Cardiac muscle cell (in vitro differentiated cells and primary cell): ENCODE data around the gene LSM14B. TPM values are rescaled to one million over a fixed set of nuclear protein-coding genes. Genes with fewer than 3 reads are reported as not detected.

Experiments
- DNase-seq, 2 donors: peaks; one replicate each; pipeline versions ENCODE4 v3.0.0 to v3.0.0-alpha.2; 2010 to 2017; ENCODE audit warnings: low read depth in 1 of 2, low spot score in 1 of 2
- H3K27ac ChIP-seq: fragments of 200-600 bp; sonication (generic); 2 replicates; pipeline ENCODE4 v1.5.1; 2016
- H3K27me3 ChIP-seq: fragments of 200-600 bp; sonication (generic); 2 replicates; pipeline ENCODE4 v1.6.0; 2016; ENCODE audit warnings: control low read depth
- H3K36me3 ChIP-seq: fragments of 200-600 bp; sonication (generic); 2 replicates; pipeline ENCODE4 v1.5.1; 2016; ENCODE audit warnings: control low read depth
- H3K4me1 ChIP-seq: fragments of 200-600 bp; sonication (generic); 2 replicates; pipeline ENCODE4 v1.8.1; 2017; ENCODE audit warnings: low read depth, mild to moderate bottlenecking, mixed run types
- H3K4me3 ChIP-seq: fragments of 200-600 bp; sonication (generic); 2 replicates; pipeline ENCODE4 v1.5.1; 2016; ENCODE audit warnings: mild to moderate bottlenecking
- H3K9me3 ChIP-seq: fragments of 200-600 bp; sonication (generic); 2 replicates; pipeline ENCODE4 v1.5.1; 2017; ENCODE audit warnings: low read depth, mild to moderate bottlenecking, control low read depth
- polyA plus RNA-seq: library from polyadenylated mRNA; unstranded; fragments of >200 nt; fragmentation: Nextera tagmentation; extraction: Ambion mirVana; gene quantifications from 2 replicates; pipeline ENCODE4 v1.2.1, GENCODE V29; 2016
- total RNA-seq: library from RNA; depleted of rRNA; stranded (reverse); fragments of >200 nt; gene quantifications from 2 replicates; pipeline ENCODE4 v1.2.3, GENCODE V29; 2016
- TF ChIP-seq, protein P1 (sequence below): IDR thresholded peaks from 2 replicates; pipeline ENCODE4 v1.5.1; 2012; ENCODE audit warnings: low read depth, mild to moderate bottlenecking, low read length

LSM14B gene
- total and polyA plus RNA-seq, 2 experiments from 2014 or later, result 6.5 to 71.8 TPM

DNA sequence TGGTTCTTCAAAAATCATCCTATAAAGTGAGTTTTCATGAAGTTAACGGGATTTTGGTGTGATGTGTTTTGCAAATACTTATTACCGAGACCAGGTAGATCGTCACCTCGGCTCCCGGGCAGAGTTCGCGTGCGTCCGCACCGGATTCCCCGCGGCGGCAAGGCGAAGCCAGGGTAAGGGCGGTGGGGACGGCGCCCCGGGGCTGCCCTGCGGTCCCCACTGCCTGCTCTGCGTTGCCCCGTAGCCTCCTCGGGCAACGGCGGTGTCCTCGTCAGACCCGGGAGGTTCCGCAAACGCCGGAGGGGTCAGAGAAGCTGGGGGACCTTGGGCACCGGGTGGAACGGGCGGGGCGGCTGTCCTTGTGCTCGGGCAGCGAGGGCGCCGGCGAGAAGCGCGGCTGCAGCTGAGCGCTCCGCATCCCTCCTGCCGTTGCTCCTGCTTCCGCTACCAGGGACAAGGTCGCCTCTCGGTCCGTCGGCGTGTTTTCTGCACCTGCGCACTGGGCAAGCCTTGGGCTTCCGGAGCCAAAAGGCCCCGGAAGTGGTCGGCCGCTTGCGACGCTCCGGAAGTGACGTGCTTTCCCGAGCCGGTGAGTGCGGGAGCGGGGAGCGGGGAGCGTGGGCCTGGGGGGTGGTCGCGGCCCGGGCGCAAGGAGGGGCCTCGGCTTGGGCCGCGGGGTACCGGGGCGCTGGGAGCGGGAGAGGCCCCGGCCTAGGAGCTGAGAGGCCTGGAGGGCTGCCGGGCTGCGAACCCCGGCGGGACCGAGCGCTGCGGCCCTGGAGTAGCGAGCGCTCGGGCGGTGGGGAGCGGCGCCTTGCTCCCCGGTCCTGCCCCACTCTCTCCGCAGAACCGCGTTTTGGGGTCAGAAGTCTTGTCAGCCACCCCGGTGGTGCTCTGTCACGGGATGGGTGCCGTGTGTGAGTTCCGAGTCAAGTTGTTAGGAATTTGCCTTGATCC is 60.5 kb downstream of the LSM14B start, which contains the start of gene MTG2:
Gene MTG2, plus strand, starts transcription at position 560 of the 957 bp plus-strand sequence. CDS start 10,393 bp downstream, outside the sequence.
- Histone ChIP-seq H3K27ac (peak within 1 kb of the TSS; percentile 90), H3K27me3 (no peaks in the 10 kb centered on the region), H3K9me3 (no peaks in the 10 kb centered on the region), H3K36me3 (peaks cover 7% of the 10 kb centered on the region), H3K4me3 (peak within 1 kb of the TSS; percentile 54), H3K4me1 (peaks cover 17% of the 10 kb centered on the region)
- TF ChIP-seq, protein P1, sequence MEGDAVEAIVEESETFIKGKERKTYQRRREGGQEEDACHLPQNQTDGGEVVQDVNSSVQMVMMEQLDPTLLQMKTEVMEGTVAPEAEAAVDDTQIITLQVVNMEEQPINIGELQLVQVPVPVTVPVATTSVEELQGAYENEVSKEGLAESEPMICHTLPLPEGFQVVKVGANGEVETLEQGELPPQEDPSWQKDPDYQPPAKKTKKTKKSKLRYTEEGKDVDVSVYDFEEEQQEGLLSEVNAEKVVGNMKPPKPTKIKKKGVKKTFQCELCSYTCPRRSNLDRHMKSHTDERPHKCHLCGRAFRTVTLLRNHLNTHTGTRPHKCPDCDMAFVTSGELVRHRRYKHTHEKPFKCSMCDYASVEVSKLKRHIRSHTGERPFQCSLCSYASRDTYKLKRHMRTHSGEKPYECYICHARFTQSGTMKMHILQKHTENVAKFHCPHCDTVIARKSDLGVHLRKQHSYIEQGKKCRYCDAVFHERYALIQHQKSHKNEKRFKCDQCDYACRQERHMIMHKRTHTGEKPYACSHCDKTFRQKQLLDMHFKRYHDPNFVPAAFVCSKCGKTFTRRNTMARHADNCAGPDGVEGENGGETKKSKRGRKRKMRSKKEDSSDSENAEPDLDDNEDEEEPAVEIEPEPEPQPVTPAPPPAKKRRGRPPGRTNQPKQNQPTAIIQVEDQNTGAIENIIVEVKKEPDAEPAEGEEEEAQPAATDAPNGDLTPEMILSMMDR, result no peak
- DNase-seq, result peak; percentile 96 to 98

GRCh38 chr20:62183426-62184142 is 61.3 kb downstream of the LSM14B start:
- Histone ChIP-seq H3K36me3 (peaks cover 7% of the 10 kb centered on the region), H3K27me3 (no peaks in the 10 kb centered on the region), H3K4me1 (peaks cover 18% of the 10 kb centered on the region), H3K4me3 (peak overlapping the region; percentile 54), H3K27ac (peak overlapping the region; percentile 90), H3K9me3 (no peaks in the 10 kb centered on the region)
- TF ChIP-seq, protein P1, result no peak
- peak in 1 of 2 donors; percentile 20 for DNase-seq

Other genes with a start within 250 kb of the LSM14B start
- 8.8 and 21.1 TPM in 2 replicates for gene TAF4, start 56.6 kb upstream of the LSM14B start, total RNA-seq
- 1.5 and 3.7 TPM in 2 replicates for gene TAF4, start 56.6 kb upstream of the LSM14B start, polyA plus RNA-seq
- 333 and 442 TPM in 2 replicates for gene PSMA7, start 20.9 kb downstream of the LSM14B start, total RNA-seq
- gene PSMA7, start 20.9 kb downstream of the LSM14B start, polyA plus RNA-seq, result 386 and 505 TPM in 2 replicates
- gene SS18L1, start 21.3 kb downstream of the LSM14B start, total RNA-seq, result 25.7 and 38.7 TPM in 2 replicates
- 2.5 and 3.2 TPM in 2 replicates for gene SS18L1, start 21.3 kb downstream of the LSM14B start, polyA plus RNA-seq
- 23.4 and 32.9 TPM in 2 replicates for gene MTG2, start 60.6 kb downstream of the LSM14B start, total RNA-seq
- gene MTG2, start 60.6 kb downstream of the LSM14B start, polyA plus RNA-seq, result 20.4 and 27.8 TPM in 2 replicates
- gene HRH3, start 97.8 kb downstream of the LSM14B start, total RNA-seq, result not detected in 2 replicates
- gene HRH3, start 97.8 kb downstream of the LSM14B start, polyA plus RNA-seq, result not detected in 2 replicates
- gene OSBPL2, start 116.0 kb downstream of the LSM14B start, total RNA-seq, result 33.5 and 43.4 TPM in 2 replicates
- 37.5 and 44.7 TPM in 2 replicates for gene OSBPL2, start 116.0 kb downstream of the LSM14B start, polyA plus RNA-seq
- 128 and 201 TPM in 2 replicates for gene ADRM1, start 180.5 kb downstream of the LSM14B start, total RNA-seq
- 105 and 160 TPM in 2 replicates for gene ADRM1, start 180.5 kb downstream of the LSM14B start, polyA plus RNA-seq
- 103 and 162 TPM in 2 replicates for gene LAMA5, start 244.8 kb downstream of the LSM14B start, total RNA-seq
- gene LAMA5, start 244.8 kb downstream of the LSM14B start, polyA plus RNA-seq, result 168 and 214 TPM in 2 replicates